ENCODE measurements around the gene EHD3. TPM values are rescaled to one million over a fixed set of nuclear protein-coding genes. Genes with fewer than 3 reads are reported as not detected.

The EHD3 gene
- total RNA-seq, 2 experiments from 2014 or later, result 0.54 to 0.60 TPM

- intact Hi-C loops (cut with micrococcal nuclease), result no loop called here
- Mint-ChIP-seq H3K9me3 (no peaks in the 10 kb centered on the region), H3K27ac (no peak overlapping the region), H3K4me1 (ENCODE audit: low read depth) (no peaks in the 10 kb centered on the region), H3K36me3 (ENCODE audit: low read depth) (no peaks in the 10 kb centered on the region), H3K27me3 (no peaks in the 10 kb centered on the region), H3K4me3 (no peak overlapping the region)
- ChIA-PET CTCF (interaction anchor here (2.1 kb wide), 1 partner anchor 49 kb away, joined by 6 read pairs; no protein-coding TSS in a partner anchor), POLR2A (no interaction called here)
- DNase-seq (no peak), ATAC-seq (no peak)
- no peak for TF ChIP-seq CTCF (IDR thresholded peaks at IDR 0.05)
These were observed 50.2 kb downstream of the EHD3 start for GRCh38 chr2:31284107-31284506.

- Mint-ChIP-seq H3K36me3 (ENCODE audit: low read depth) (no peaks in the 10 kb centered on the region), H3K9me3 (no peaks in the 10 kb centered on the region), H3K27ac (no peak overlapping the region), H3K27me3 (no peaks in the 10 kb centered on the region), H3K4me3 (no peak overlapping the region), H3K4me1 (ENCODE audit: low read depth) (no peaks in the 10 kb centered on the region)
- ChIA-PET POLR2A (interaction anchor here (0.8 kb wide), 1 partner anchor 11 kb away, joined by 4 read pairs; no protein-coding TSS in a partner anchor), CTCF (no interaction called here)
- intact Hi-C loops (cut with micrococcal nuclease), result no loop called here
- DNase-seq, result no peak
- no peak for ATAC-seq
- TF ChIP-seq CTCF (IDR thresholded peaks at IDR 0.05), result no peak
These were observed 52.3 kb downstream of the EHD3 start for GRCh38 chr2:31286230-31286629.

GRCh38 chr2:31286961-31287550 lies 53.1 kb downstream of the EHD3 start:
- ATAC-seq (no peak), DNase-seq (no peak)
- no peaks in the 10 kb centered on the region for H3K36me3 Mint-ChIP-seq (ENCODE audit: low read depth)
- H3K27ac Mint-ChIP-seq, result no peak overlapping the region
- POLR2A ChIA-PET, result interaction anchor here (0.8 kb wide), 1 partner anchor 10 kb away, joined by 4 read pairs; no protein-coding TSS in a partner anchor
- no peaks in the 10 kb centered on the region for H3K4me1 Mint-ChIP-seq (ENCODE audit: low read depth)
- no peak overlapping the region for H3K4me3 Mint-ChIP-seq
- no peaks in the 10 kb centered on the region for H3K27me3 Mint-ChIP-seq
- CTCF ChIA-PET, result no interaction called here
- intact Hi-C loops (cut with micrococcal nuclease), result no loop called here
- no peak for TF ChIP-seq CTCF (IDR thresholded peaks at IDR 0.05)
- no peaks in the 10 kb centered on the region for H3K9me3 Mint-ChIP-seq

GRCh38 chr2:31287654-31288053 lies 53.7 kb downstream of the EHD3 start:
- Mint-ChIP-seq H3K9me3 (no peaks in the 10 kb centered on the region), H3K27ac (no peak overlapping the region), H3K27me3 (no peaks in the 10 kb centered on the region), H3K4me3 (no peak overlapping the region), H3K4me1 (ENCODE audit: low read depth) (no peaks in the 10 kb centered on the region), H3K36me3 (ENCODE audit: low read depth) (no peaks in the 10 kb centered on the region)
- no peak for TF ChIP-seq CTCF (IDR thresholded peaks at IDR 0.05)
- ChIA-PET POLR2A (no interaction called here), CTCF (no interaction called here)
- DNase-seq (no peak), ATAC-seq (no peak)
- intact Hi-C loops (cut with micrococcal nuclease), result no loop called here

- intact Hi-C loops (cut with micrococcal nuclease), result no loop called here
- ChIA-PET CTCF (no interaction called here), POLR2A (no interaction called here)
- no peak overlapping the region for H3K27ac Mint-ChIP-seq
- no peaks in the 10 kb centered on the region for H3K27me3 Mint-ChIP-seq
- H3K4me3 Mint-ChIP-seq, result no peak overlapping the region
- H3K9me3 Mint-ChIP-seq, result no peaks in the 10 kb centered on the region
- DNase-seq, result no peak
- no peak for ATAC-seq
- H3K36me3 Mint-ChIP-seq (ENCODE audit: low read depth), result no peaks in the 10 kb centered on the region
- H3K4me1 Mint-ChIP-seq (ENCODE audit: low read depth), result peaks cover 3% of the 10 kb centered on the region
- TF ChIP-seq CTCF (IDR thresholded peaks at IDR 0.05), result no peak
These were observed 60.2 kb downstream of the EHD3 start for GRCh38 chr2:31294196-31294595.

Measured in activated CD8-positive, alpha-beta T cell treated with anti-CD3 and anti-CD28 coated beads for 36 hours (primary cell).